Retinal pigment epithelial cell (primary cell): ENCODE data around the gene TEAD1.

Experiments used
- DNase-seq: peaks from one replicate; pipeline ENCODE4 v3.0.0-alpha.2; 2010; ENCODE audit warnings: low read depth
- H3K4me3 ChIP-seq: 2 replicates; pipeline ENCODE4 v1.5.1; 2011; ENCODE audit warnings: mild to moderate bottlenecking, low read length, control low read depth, moderate library complexity
- CTCF ChIP-seq: conservative IDR thresholded peaks from 2 replicates; pipeline ENCODE4 v1.5.1; 2011; ENCODE audit warnings: low read depth, low read length, control low read depth, inconsistent platforms

TEAD1 gene

GRCh38 chr11:12769834-12770345 is 95.7 kb downstream of the TEAD1 start:
- no peak overlapping the region for H3K4me3 ChIP-seq
- peak; percentile 90 for DNase-seq
- no peak for TF ChIP-seq CTCF

- TF ChIP-seq CTCF, result no peak
- no peak overlapping the region for H3K4me3 ChIP-seq
- no peak for DNase-seq
Measured at GRCh38 chr11:12770435-12770834, 96.2 kb downstream of the TEAD1 start.

GRCh38 chr11:12770966-12771597 is 96.9 kb downstream of the TEAD1 start:
- DNase-seq, result no peak
- H3K4me3 ChIP-seq, result no peak overlapping the region
- no peak for TF ChIP-seq CTCF

GRCh38 chr11:12771875-12772274 is 97.7 kb downstream of the TEAD1 start:
- TF ChIP-seq CTCF, result no peak
- H3K4me3 ChIP-seq, result no peak overlapping the region
- DNase-seq, result peak; percentile 54

GRCh38 chr11:12772324-12772723 is 98.1 kb downstream of the TEAD1 start:
- no peak for DNase-seq
- TF ChIP-seq CTCF, result no peak

GRCh38 chr11:12773591-12773990 is 99.4 kb downstream of the TEAD1 start:
- TF ChIP-seq CTCF, result no peak

More at GRCh38 chr11:12772324-12772723, 98.1 kb downstream of the TEAD1 start:
- H3K4me3 ChIP-seq, result no peak overlapping the region

GRCh38 chr11:12775955-12776354 is 101.7 kb downstream of the TEAD1 start:
- no peak overlapping the region for H3K4me3 ChIP-seq
- no peak for DNase-seq
- no peak for TF ChIP-seq CTCF

More at GRCh38 chr11:12773591-12773990, 99.4 kb downstream of the TEAD1 start:
- no peak overlapping the region for H3K4me3 ChIP-seq
- no peak for DNase-seq
